ENCODE measurements around the gene BMX. TPM values are rescaled to one million over a fixed set of nuclear protein-coding genes. Genes with fewer than 3 reads are reported as not detected.

Gene BMX
- total RNA-seq, 1 donor from 2014 or later, result 8.7 TPM

- DNase-seq (ENCODE audit: low spot score), result no peak
Observed at GRCh38 chrX:15507005-15507404, 6.4 kb downstream of the BMX start.

GRCh38 chrX:15509845-15510244 is 9.2 kb downstream of the BMX start:
- DNase-seq (ENCODE audit: low spot score), result no peak

- no peak for DNase-seq (ENCODE audit: low spot score)
Observed at GRCh38 chrX:15511563-15511962, 11.0 kb downstream of the BMX start.

GRCh38 chrX:15512401-15512965 is 11.9 kb downstream of the BMX start:
- DNase-seq (ENCODE audit: low spot score), result no peak

- DNase-seq (ENCODE audit: low spot score), result no peak
Observed at GRCh38 chrX:15514279-15514678, 13.7 kb downstream of the BMX start.

GRCh38 chrX:15515931-15516330 is 15.3 kb downstream of the BMX start:
- no peak for DNase-seq (ENCODE audit: low spot score)

GRCh38 chrX:15522464-15522863 is 21.9 kb downstream of the BMX start:
- no peak for DNase-seq (ENCODE audit: low spot score)

GRCh38 chrX:15523088-15523487 is 22.5 kb downstream of the BMX start:
- DNase-seq (ENCODE audit: low spot score), result no peak

GRCh38 chrX:15524417-15524816 is 23.8 kb downstream of the BMX start:
- peak; percentile 75 for DNase-seq (ENCODE audit: low spot score)

- DNase-seq (ENCODE audit: low spot score), result no peak
Observed at GRCh38 chrX:15525664-15526416, 25.2 kb downstream of the BMX start.

GRCh38 chrX:15529165-15529564 is 28.6 kb downstream of the BMX start:
- DNase-seq (ENCODE audit: low spot score), result no peak

- no peak for DNase-seq (ENCODE audit: low spot score)
Observed at GRCh38 chrX:15530318-15530717, 29.7 kb downstream of the BMX start.

- DNase-seq (ENCODE audit: low spot score), result no peak
Observed at GRCh38 chrX:15546745-15547144, 46.1 kb downstream of the BMX start.

- no peak for DNase-seq (ENCODE audit: low spot score)
Observed at GRCh38 chrX:15547356-15547755, 46.7 kb downstream of the BMX start.

GRCh38 chrX:15549189-15550012 is 48.8 kb downstream of the BMX start:
- no peak for DNase-seq (ENCODE audit: low spot score)

- no peak for DNase-seq (ENCODE audit: low spot score)
Observed at GRCh38 chrX:15559227-15559626, 58.6 kb downstream of the BMX start.

GRCh38 chrX:15560924-15561323 is 60.3 kb downstream of the BMX start:
- DNase-seq (ENCODE audit: low spot score), result no peak

GRCh38 chrX:15563056-15563455 is 62.4 kb downstream of the BMX start:
- DNase-seq (ENCODE audit: low spot score), result no peak

GRCh38 chrX:15564981-15565579 is 64.5 kb downstream of the BMX start:
- peak; percentile 67 for DNase-seq (ENCODE audit: low spot score)

- DNase-seq (ENCODE audit: low spot score), result no peak
Observed at GRCh38 chrX:15566244-15566643, 65.6 kb downstream of the BMX start.

- DNase-seq (ENCODE audit: low spot score), result no peak
Observed at GRCh38 chrX:15567267-15567666, 66.7 kb downstream of the BMX start.
